RWPE2 (cell line): ENCODE results near the gene WDSUB1.

Source experiments
- ATAC-seq: fragments of 200-7000 bp; cut with Tn5 transposase; 3 replicates; pipeline ENCODE4 v1.9.1; 2021; ENCODE audit warnings: low read depth
- DNase-seq: peaks from one replicate; pipeline ENCODE4 v3.0.0-alpha.2; 2020; ENCODE audit warnings: low spot score
- H3K27ac ChIP-seq: fragments of 450-650 bp; 2 replicates; pipeline ENCODE4 v1.5.1; 2017; ENCODE audit warnings: mild to moderate bottlenecking; ENCODE audit not compliant: poor library complexity, severe bottlenecking
- H3K27me3 ChIP-seq: fragments of 250-450 bp; sonication (Bioruptor Pico); 2 replicates; pipeline ENCODE4 v1.5.1; 2021; ENCODE audit warnings: mild to moderate bottlenecking, moderate library complexity; ENCODE audit not compliant: insufficient read depth, poor library complexity, severe bottlenecking
- H3K36me3 ChIP-seq: fragments of 250-450 bp; sonication (Bioruptor Pico); 2 replicates; pipeline ENCODE4 v1.5.1; 2020; ENCODE audit warnings: low read depth, mild to moderate bottlenecking, moderate library complexity
- H3K4me1 ChIP-seq: fragments of 250-450 bp; sonication (Bioruptor Pico); 2 replicates; pipeline ENCODE4 v1.5.1; 2021; ENCODE audit warnings: mild to moderate bottlenecking, moderate library complexity; ENCODE audit not compliant: insufficient read depth, poor library complexity, severe bottlenecking
- H3K4me3 ChIP-seq: fragments of 250-450 bp; sonication (Bioruptor Pico); 2 replicates; pipeline ENCODE4 v1.5.1; 2021; ENCODE audit warnings: mild to moderate bottlenecking, moderate library complexity; ENCODE audit not compliant: severe bottlenecking
- H3K9me3 ChIP-seq: fragments of 250-450 bp; sonication (Bioruptor Pico); 2 replicates; pipeline ENCODE4 v1.5.1; 2021; ENCODE audit warnings: mild to moderate bottlenecking, moderate library complexity; ENCODE audit not compliant: severe bottlenecking
- CTCF ChIP-seq: fragments of 450-650 bp; IDR thresholded peaks from one replicate; pipeline ENCODE4 v1.5.1; 2017; ENCODE audit warnings: mild to moderate bottlenecking, moderate library complexity; ENCODE audit not compliant: poor library complexity, severe bottlenecking

Gene WDSUB1

GRCh38 chr2:159194241-159194640, 92.3 kb downstream of the WDSUB1 start:
- DNase-seq (no peak), ATAC-seq (no peak)
- Histone ChIP-seq H3K4me1 (no peaks in the 10 kb centered on the region), H3K36me3 (peaks cover 86% of the 10 kb centered on the region), H3K4me3 (no peak overlapping the region), H3K27ac (no peak overlapping the region), H3K9me3 (no peaks in the 10 kb centered on the region), H3K27me3 (no peaks in the 10 kb centered on the region)
- TF ChIP-seq CTCF = no peak

- Histone ChIP-seq H3K27me3 (no peaks in the 10 kb centered on the region), H3K4me1 (no peaks in the 10 kb centered on the region), H3K36me3 (peaks cover 86% of the 10 kb centered on the region), H3K27ac (no peak overlapping the region), H3K9me3 (no peaks in the 10 kb centered on the region), H3K4me3 (no peak overlapping the region)
- ATAC-seq = no peak
- DNase-seq = no peak
- TF ChIP-seq CTCF = no peak
Measured at GRCh38 chr2:159193791-159194190, 92.7 kb downstream of the WDSUB1 start.

- H3K36me3 ChIP-seq = peaks cover 86% of the 10 kb centered on the region
- DNase-seq (no peak), ATAC-seq (no peak)
- no peak overlapping the region for H3K27ac ChIP-seq
- no peak for TF ChIP-seq CTCF
- no peaks in the 10 kb centered on the region for H3K4me1 ChIP-seq
- H3K27me3 ChIP-seq = no peaks in the 10 kb centered on the region
- H3K4me3 ChIP-seq = no peak overlapping the region
- H3K9me3 ChIP-seq = no peaks in the 10 kb centered on the region
Measured at GRCh38 chr2:159192371-159192918, 94.1 kb downstream of the WDSUB1 start.

- no peaks in the 10 kb centered on the region for H3K9me3 ChIP-seq
- no peak overlapping the region for H3K27ac ChIP-seq
- no peak for DNase-seq
- peaks cover 60% of the 10 kb centered on the region for H3K36me3 ChIP-seq
- ATAC-seq = no peak
- no peak overlapping the region for H3K4me3 ChIP-seq
- TF ChIP-seq CTCF = no peak
- H3K4me1 ChIP-seq = no peaks in the 10 kb centered on the region
- no peaks in the 10 kb centered on the region for H3K27me3 ChIP-seq
Measured at GRCh38 chr2:159188449-159188848, 98.1 kb downstream of the WDSUB1 start.

GRCh38 chr2:159187106-159187505, 99.4 kb downstream of the WDSUB1 start:
- Histone ChIP-seq H3K27ac (no peak overlapping the region), H3K27me3 (no peaks in the 10 kb centered on the region), H3K4me3 (no peak overlapping the region), H3K36me3 (peaks cover 56% of the 10 kb centered on the region), H3K4me1 (no peaks in the 10 kb centered on the region), H3K9me3 (no peaks in the 10 kb centered on the region)
- DNase-seq (no peak), ATAC-seq (no peak)
- no peak for TF ChIP-seq CTCF
